HG03280 (cell line): ENCODE results near the gene MPPED1.

Source experiments
- ATAC-seq: cut with Tn5 transposase; IDR thresholded peaks from one replicate; pipeline ENCODE4 v1.9.1; 2021; ENCODE audit warnings: mild to moderate bottlenecking, moderate library complexity; ENCODE audit not compliant: unreplicated experiment

MPPED1 gene

DNA sequence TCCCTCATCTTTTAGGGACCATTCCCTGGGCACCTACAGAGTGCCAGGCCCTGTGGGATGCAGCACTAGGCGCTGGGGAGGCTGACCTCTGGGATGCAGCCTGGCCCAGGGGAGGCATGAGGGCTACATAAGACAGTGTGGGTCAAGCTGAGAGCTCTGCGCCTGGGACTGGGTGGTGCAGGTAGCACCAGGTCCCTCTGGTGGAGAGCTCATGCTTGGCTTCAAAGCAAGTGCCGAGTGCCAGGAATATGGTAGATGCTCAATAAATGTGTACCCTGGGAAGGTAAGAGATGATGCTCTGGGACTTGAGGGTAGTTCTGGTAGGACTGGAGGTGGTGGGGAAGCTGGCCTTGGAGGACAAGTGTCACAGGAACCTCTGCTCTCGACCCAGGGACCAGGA lies 2.0 kb upstream of the MPPED1 start:
- ATAC-seq = no peak

DNA sequence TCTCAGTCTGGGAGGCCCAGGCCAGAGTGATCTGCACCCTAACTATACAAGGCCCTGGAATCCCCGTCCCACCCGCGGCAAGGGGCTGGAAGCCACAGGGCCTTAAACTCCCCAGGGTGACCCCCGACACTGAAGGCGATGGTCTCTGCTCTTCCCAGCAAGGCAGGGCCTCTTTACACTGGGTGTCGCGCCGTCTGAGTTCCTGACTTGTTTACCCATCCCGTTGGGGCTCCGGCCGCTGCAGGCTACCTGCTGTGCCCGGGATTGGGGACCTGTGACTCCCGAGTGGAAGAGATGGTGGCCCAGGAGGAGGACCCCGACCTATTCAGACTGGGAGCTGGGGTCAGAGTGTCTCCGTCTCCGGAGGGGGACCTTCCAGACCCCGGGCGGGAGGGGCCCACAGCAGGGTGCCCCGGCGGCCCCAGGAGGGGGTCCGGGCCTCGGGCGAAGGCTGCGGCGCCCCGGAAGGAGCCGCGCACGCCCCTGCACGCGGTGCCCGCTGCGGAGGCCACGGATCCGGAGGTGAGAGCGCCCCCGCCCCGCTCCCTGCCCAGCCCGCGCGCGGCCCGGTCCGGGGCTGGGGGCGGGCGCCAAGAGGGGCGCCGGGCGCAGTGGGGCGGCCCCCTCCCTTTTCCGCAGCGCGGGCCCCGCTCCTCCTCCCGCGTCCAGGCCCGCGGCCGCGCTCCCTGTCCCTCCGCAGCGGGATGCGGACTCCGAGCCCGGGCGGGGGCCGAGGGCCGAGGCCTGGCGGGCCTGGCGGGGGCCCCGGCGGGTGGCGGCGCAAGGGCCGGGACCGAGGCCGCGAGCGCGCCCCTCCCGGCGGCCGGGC lies 560 bp upstream of the MPPED1 start:
- ATAC-seq = no peak

DNA sequence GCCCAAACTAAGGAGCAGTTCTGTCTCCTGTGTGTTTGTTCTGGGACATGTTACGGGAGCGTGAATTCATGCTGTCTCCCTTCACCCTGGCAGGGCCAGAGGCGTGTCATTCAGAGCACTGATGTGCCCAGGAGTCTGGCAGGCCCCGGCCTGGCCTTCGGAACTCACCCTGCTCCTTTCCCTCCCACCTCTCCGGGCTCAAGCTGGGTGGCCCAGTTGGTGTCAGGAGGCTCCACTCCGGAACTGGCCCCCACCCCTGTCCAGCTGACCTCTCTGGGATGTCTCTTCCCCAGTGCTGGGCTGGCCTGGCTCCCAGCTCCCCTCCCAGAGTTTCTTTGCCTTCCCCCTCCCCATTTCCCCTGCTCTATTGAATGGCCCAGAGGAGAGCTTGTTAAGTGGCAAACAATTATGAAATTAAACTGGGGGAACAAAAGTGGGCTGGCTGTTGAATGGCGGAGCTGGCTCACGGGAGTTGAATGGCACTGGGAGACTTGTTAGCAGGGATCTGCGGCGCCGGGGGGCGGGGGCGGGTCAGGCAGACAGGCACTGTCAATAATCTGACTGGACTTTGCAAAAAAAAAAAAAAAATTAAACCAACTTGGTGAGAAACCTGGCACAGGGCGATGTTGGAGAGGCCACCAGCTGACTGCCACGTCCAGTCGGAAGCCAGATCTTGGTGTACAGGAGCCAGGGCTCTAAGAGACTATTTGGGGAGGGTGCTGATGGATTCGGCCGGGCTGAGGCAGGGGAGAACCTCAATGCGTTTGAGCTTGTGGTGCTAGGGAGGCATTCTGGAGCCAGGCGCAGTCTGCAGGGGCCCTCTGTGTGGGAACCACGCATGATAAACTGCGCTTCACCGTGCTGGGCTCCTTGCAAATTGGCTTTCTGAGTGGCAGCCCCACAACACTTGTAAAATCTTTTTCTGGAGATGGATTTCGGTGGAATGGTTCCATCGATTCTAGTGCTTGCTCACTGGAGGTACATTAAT lies 1.3 kb downstream of the MPPED1 start:
- no peak for ATAC-seq

DNA sequence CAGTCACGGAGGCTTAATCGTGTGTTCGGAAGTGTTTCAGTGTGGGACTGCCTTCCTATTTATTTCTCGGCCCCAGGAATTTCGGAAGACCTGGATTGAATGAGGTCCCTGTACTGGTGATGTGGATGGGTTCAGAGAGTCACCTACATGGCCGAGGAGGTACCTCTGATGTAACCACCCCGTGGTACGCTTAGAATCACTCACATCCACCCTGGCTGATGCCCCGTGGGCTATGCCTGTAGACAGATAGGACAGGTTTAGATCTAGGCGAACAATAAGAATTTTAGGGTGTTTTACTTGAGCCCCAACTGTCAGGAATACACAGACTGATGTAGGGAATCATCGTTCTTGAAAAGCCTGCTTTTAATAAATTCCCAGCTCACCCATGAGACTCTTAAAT lies 2.0 kb downstream of the MPPED1 start:
- ATAC-seq = no peak

DNA sequence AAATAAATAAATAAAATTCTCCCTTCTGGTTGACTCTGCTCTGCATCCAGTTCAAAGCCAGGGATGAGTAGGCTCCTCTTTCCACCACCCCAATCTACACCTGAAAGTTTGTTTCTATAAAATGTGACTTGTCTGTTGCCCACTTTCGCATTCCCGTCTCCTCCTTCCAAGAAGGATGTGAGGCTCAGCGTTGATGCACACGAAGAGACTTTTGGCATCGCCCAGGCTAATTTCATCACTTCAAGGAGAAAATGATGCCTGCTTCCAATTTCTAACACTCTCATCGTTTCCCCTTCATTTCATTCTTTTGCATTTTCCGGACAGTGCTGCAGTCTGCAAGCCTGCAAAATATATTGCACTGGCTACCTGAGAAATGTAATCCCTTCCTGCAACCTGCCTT lies 3.9 kb downstream of the MPPED1 start:
- ATAC-seq = no peak

DNA sequence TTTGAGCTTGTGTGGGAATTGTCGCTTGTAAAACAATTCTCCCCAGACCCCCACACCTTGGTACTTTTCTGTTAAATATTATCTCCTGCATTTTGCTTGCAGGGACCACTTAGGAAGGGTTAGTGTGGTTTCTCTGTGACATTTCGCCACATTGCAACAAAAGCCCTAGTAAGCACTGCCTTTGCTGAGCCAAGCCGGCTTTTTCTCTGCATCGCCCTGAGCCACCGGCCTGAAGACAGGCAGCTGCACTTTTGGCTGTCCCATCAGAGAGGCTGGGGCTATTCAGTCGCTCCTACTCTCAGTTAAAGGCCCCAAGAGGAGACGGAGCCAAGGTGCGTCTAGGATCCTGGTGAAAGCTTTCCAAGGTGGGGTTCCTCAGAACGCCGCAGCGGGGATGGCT lies 5.7 kb downstream of the MPPED1 start:
- ATAC-seq = no peak

DNA sequence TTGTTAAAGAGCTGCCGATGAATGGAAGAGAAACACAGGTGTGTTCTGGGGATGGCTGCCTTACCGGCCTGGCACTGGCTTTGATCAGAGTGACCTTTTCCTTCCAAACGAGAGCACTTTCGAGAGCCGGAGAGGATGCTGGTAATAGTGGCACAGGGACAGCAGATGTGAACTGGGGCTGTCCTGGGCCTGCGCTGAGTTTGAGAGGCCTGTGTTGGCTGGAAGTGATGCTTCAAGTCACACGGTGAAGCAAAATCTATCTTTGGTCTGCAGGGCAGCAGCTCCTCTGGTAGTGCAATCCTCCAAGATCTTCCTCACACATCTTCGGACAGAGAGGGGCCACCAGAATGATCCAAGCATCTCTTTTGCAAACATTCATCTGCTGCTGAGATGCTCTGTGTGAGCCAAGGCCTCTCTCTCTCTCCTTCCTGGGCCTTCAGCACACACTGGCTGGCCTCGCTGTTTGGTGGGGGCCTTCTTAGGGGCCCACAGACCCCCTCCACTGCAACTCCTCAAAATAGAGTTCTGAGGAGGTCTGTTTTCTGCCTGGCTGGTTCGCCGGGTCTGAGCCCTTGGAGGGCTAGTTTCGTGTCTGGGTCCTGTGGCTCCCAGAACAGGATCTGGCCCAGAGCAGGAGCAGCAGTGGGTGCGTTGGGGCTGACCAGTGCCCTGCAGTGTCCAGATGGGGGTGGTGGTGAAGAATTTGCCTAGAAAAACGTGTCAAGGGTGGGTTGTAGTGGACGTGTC lies 6.4 kb downstream of the MPPED1 start:
- ATAC-seq = no peak

DNA sequence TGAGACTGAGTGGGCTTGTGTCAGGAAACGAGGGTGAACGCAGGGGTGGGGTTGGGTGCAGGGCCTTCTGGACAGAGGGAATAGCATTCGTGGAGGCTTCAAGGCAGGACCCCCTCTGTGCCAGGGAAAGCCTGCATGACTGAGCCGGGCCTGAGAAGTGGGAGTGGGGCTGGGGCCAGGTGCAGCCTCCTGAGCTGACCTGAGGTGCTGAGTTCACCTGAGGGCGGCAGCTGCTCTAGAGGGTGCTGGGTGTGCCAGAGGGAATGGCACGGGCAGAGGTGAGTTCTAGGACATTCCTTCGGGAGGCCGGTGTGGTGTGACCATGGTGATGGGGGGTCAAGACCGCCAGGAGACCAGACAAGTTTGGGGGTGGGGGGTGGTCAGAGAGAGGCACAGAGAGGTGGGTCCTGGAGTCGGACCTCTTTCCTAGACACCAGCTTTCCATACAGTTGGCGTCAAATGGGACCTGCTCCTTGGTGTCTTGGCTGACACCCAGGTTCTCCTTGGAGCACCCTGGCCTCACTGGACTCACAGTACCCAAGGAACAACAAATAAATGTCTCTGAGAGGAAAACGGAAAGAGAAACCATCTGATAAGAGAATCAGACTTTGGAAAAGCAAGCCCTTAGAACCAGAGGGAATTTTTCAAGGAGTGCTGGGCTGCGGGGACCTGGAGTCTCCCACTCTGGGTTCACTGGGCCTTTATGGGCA lies 7.7 kb downstream of the MPPED1 start:
- ATAC-seq = no peak

DNA sequence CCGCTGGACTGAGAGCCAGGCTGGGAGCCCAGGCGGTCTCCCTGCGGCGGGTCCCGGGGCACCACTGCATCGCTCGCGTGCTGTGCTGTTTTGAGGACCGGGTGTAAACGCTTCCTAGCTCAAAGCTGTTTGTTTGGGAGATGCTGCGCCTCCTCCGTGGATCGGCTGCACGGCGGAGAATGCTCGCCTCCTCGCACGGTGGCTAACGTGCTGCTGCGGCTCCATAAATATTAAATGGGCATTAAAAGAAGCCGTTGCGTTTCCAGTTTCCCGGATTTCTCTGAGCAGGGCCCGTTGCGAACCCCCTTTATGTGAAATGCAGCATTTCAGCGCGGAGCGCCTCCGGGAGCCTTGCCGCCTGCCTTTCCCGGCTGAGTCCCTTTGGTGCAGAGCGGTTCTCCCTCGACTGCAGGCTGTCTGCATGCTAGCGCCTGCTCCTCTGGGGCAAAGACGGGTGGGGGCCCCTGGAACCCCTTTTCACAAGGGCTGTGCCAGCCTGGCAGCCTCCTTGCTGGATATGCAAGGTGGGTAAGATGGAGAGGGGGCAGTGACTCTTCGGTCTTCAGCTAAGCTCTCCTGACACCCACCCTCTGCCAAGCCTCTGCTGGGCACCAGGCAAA lies 9.3 kb downstream of the MPPED1 start:
- ATAC-seq = no peak

DNA sequence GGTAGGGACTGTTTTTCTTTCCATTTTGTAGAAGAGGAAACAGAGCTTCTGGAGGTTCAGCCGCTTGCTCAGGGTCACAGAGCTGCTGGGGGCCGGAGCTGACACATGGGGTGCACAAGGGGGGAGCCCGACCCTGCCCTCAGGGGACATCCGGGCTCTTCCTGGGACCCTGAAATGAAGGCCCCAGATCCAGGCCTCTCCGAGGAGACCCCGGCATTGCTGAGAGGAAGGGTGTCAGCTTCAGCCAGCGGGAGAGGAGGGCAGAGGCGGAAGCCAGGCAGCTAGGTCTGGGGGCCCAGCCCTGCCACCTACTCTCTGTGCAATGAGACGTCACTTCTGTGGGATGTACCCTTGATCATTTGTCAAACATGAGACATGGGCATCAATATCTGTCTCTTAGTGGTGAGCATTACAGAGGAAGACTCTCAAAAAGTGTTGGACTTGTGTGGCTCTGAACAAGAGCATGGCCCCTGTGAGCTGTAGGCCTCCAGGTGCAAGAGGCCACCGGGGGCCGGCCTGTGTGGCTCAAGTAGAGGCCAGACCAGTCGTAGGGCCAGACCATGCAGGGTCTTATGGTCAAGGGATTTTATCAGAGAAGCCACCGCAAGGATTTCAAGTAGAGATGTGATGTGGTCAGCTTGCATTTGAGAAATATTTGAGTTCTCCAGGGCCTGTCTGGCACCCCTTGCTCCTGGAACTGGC lies 10.3 kb downstream of the MPPED1 start:
- no peak for ATAC-seq

DNA sequence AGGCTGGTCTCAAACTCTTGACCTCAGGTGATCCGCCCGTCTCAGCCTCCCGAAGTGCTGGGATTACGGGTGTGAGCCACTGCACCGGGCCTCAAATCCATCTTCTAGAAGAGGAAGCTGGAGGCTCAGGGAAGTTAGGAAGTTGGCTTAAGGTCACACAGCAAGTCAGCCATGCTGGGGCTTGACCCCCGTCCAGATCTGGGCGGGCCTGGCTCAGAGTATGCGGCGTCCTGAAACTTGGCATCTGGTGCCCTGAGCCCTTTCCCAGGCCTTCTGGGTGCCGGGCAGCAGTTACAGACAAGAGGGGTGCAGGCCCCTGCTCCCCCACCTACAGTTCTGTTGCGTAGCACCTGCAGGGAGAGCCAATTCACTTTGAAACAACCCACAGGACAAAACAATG lies 11.2 kb downstream of the MPPED1 start:
- no peak for ATAC-seq

DNA sequence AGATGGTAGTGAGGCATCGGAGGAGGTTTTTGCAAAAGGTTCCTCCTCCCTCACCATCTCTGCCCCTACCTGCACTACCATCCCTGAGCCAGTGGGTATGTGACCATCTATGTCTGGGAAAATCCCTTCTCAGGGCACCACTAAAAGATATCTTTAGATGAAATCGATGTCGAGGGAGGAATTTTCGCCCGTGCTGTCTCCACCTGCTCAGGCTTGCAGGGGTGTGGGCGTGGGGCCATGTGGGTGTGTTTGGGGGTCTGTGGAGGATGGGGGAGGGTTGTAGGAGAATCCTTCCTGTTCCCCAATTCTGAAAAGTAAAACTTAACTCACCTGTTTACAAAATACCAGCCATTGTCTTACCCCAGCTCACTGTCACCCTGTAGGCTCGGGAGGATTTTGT lies 12.4 kb downstream of the MPPED1 start:
- no peak for ATAC-seq

DNA sequence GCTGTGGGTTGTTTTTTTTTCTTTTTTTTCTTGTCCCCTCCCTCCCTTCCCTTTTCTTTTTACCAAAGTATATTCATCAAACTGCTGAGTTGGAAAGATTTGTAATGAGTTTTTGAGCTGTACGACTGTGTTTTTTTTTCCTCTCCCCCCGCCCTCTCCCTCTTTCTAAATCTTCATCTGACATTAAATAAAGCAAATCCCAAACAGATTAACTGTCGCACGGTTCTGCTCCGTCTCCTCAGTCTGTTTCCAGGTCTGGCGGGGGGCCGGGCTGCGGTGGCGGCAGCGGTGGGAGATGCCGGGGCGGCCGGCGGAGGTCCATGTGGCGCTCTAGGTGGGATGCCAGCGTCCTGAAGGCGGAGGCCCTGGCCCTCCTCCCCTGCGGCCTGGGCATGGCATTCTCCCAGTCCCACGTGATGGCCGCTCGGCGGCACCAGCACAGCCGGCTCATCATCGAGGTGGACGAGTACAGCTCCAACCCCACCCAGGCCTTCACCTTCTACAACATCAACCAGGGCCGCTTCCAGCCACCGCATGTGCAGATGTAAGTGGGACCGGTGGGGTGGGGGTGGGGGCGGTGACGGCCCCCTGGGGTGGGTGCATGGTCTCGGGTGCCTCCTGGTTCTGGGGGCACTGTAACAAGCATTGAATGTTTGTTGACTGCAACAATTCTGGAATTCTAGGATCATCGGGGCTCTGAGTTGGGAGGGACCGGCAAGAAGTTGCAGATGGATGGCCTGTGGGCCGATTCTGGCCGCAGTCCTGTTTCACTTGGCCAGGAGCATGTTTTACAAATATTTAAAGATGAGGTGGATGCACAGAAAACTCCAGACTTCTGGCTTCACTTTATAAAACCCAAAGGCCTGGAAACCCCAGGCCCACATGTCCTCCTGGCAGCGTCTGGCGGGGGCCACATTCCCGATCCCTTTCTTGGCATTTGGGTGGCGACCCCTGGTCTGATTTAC lies 13.1 kb downstream of the MPPED1 start:
- ATAC-seq = no peak

DNA sequence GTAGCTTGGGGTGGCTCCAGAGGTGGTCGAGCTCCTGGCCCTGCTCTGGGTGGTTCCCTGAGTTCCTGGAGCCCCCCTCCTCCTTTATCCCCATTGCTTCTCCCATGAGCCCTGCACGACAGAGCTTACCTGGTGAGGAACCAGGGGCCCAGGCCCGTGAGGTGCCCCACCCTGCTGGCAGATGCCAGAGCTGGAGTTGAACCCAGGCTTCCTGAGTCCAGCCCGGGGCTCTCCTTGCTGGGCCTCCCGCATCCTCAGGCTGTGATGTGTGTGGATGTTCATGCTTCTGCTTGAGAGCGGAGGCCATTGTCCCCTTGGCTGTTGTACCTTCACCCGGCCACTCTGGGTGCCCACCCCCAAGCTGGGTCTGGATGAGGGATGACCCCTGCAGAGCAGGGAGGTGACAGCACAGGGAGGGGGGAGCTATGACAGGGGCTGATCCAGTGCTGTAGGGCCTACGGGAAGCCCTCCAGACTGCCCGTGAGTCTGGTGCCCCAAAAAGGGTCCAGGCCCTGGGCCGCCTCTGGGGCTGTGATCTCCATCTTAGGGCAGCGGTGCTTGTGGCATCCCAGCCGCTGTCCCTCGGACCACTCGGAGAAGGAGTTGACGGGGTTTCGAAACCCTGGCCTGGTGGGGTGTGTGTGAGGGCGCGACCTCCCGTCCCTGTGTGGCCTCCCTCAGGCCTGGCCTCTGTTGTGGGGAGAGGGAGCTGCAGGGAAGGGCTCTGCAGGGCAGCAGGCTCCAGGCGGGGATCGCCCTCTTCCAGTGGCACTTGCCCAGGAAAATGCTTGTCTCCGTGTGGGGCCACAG lies 14.4 kb downstream of the MPPED1 start:
- no peak for ATAC-seq

DNA sequence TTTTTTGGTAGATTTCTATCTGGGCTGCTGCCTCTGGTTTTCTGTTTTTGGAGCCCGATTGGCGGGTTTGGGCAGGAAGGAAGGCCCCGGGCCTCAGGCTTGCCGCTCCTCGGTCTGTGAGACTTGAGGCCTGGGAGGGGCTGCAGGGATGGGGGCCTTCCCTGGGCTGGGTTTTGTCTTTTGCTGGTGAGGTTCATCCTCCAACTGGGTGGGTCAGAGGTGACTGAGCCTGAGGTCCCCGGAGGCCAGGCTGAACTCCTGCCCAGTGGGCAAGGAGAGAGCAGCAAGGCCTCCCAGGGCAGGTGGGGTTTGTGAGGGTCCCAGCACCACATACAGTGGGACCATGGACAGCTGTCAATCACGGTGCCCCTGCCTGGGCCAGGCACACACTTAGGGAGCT lies 15.0 kb downstream of the MPPED1 start:
- ATAC-seq = no peak

DNA sequence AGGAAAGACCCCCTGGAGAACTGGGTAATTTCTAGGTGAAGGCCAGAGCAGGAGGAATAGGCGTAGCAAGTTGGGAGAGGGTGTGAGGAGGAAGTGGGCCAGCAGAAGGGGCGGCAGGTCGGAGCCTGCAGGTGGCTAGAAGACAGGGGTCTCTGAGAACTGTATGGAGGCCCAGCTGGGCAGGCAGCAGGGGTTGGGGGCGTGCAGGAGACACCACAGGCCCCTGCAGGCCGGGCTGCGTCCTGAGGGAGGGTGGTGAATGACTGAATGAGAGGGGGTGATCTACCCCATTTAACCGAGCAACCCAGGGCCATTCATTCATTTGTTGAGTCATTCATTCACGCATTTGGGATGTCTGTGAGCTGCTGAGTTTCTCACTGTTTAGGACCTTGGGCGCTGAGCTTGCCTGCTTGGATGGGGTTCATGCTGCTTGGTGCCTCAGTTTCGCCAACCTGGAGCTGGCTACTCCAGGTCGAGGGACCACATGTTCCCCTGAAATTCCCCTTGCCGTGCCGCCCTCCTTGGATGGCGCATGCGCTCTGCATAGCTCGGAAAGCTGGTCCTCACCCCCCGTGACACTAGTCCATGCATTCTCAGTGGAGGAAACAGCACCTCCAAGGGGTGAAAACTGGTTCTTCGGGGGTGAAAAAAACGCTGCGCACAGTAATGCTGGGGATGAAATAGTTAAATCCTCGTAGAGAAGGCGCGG lies 15.6 kb downstream of the MPPED1 start:
- no peak for ATAC-seq

DNA sequence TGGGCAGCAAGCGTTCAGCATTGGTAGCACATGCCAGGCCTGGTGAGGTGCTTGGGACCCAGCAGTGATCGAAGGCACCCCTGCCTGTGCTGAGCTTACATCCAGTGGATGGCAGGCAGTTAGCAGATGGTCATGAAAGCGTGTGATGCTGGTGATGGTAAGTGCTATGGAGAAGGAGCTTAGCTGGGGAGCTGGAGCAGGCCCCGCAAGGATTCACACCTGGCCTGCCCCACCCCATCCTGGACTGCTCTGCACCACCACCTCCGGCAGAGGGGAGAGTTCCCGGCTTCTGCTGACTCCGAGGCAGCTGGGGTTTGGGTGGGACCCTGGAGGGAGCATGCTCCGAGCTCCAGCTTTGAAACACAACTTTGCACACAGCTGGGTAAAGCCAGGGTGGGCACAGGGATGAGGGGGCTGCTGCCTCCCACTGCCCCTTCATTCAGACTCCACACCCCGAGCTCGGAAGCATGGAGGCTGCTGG lies 16.2 kb downstream of the MPPED1 start:
- ATAC-seq = no peak
